Common myeloid progenitor, CD34-positive (primary cell): ENCODE data around the gene ZNF160.
A peak's percentile ranks its signal among the peaks of the same experiment; 100 is the strongest.
"Not testable (repeated sequence)": the region's sequence is repeated elsewhere in the genome, so short reads cannot be mapped to it uniquely, and the experiment has no call there.

Experiments used
- CTCF ChIA-PET: fragments of 350-600 bp; sonication (Branson Sonifier 250); formaldehyde crosslinking; loops from one replicate; lab custom pipeline; 2021; ENCODE audit warnings: antibody characterized with exemption; lab: Charles Lee
- POLR2A ChIA-PET: fragments of 350-600 bp; sonication (Branson Sonifier 250); formaldehyde crosslinking; loops from one replicate; lab custom pipeline; 2021; ENCODE audit warnings: antibody characterized with exemption; lab: Charles Lee
- DNase-seq, 3 donors: peaks; one replicate each; pipeline versions ENCODE4 v3.0.0 to v3.0.0-alpha.2; 2013
- H3K27ac ChIP-seq, 2 experiments: 1 replicate in 1 of 2; 2 replicates in 1 of 2; pipeline ENCODE4 v1.7.0; 2013; ENCODE audit warnings: inconsistent platforms in 2 of 2, low read length in 2 of 2, mild to moderate bottlenecking in 2 of 2, low read depth in 1 of 2, moderate library complexity in 1 of 2; ENCODE audit not compliant: severe bottlenecking in 2 of 2, insufficient read depth in 1 of 2, poor library complexity in 1 of 2
- H3K27me3 ChIP-seq, 5 experiments: replicated peaks in 2 of 5; 1 replicate in 3 of 5; 2 replicates in 2 of 5; pipeline versions ENCODE4 v1.6.1 to v1.7.0; 2013; ENCODE audit warnings: low read length in 4 of 5, mild to moderate bottlenecking in 2 of 5, moderate library complexity in 2 of 5, inconsistent platforms in 1 of 5; ENCODE audit not compliant: insufficient read depth in 5 of 5, control insufficient read depth in 4 of 5
- H3K36me3 ChIP-seq, 4 experiments: 1 replicate in 2 of 4; 2 replicates in 2 of 4; pipeline versions ENCODE4 v1.6.1 to v1.7.0; 2013; ENCODE audit warnings: low read length in 3 of 4, control low read depth in 1 of 4, mild to moderate bottlenecking in 1 of 4; ENCODE audit not compliant: control insufficient read depth in 4 of 4, insufficient read depth in 4 of 4
- H3K4me1 ChIP-seq, 4 experiments: 1 replicate in 3 of 4; 2 replicates in 1 of 4; pipeline versions ENCODE4 v1.6.1 to v1.7.1; 2013; ENCODE audit warnings: low read length in 3 of 4, mild to moderate bottlenecking in 3 of 4, control low read depth in 1 of 4, inconsistent platforms in 1 of 4, moderate library complexity in 1 of 4; ENCODE audit not compliant: control insufficient read depth in 4 of 4, insufficient read depth in 4 of 4; ENCODE audit errors: control extremely low read depth in 1 of 4
- H3K4me3 ChIP-seq, 7 experiments: 1 replicate in 4 of 7; 2 replicates in 3 of 7; pipeline versions ENCODE4 v1.5.1 to v1.7.0; 2013; ENCODE audit warnings: mild to moderate bottlenecking in 7 of 7, low read length in 6 of 7, moderate library complexity in 6 of 7, inconsistent platforms in 2 of 7, low read depth in 2 of 7, control low read depth in 1 of 7; ENCODE audit not compliant: insufficient read depth in 4 of 7, control insufficient read depth in 1 of 7; ENCODE audit errors: extremely low read depth in 1 of 7
- H3K9me3 ChIP-seq, 5 experiments: 1 replicate in 4 of 5; 2 replicates in 1 of 5; pipeline versions ENCODE4 v1.6.1 to v1.7.1; 2013; ENCODE audit warnings: low read length in 4 of 5, mild to moderate bottlenecking in 2 of 5, inconsistent platforms in 1 of 5, low read depth in 1 of 5, moderate library complexity in 1 of 5; ENCODE audit not compliant: control insufficient read depth in 4 of 5, insufficient read depth in 2 of 5; ENCODE audit errors: control extremely low read depth in 1 of 5
- WGBS: methylation state at CpG from one replicate; pipeline ENCODE4 v1.1.5; 2013; ENCODE audit not compliant: insufficient coverage; 5-methylcytosine and 5-hydroxymethylcytosine counted together

The ZNF160 gene

DNA sequence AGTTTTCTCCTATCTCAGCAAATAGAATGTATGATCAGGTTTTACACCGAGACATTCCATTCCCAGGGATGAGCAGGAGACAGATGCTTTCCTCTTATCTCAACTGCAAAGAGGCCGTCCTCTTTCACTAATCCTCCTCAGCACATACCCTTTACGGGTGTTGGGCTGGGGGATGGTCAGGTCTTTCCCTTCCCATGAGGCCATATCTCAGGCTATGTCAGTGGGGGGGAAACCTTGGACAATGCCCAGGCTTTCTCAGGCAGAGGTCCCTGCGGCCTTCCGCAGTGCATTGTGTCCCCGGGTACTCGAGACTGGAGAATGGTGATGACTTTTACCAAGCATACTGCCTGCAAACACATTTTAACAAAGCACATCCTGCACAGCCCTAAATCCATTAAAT lies 74.9 kb downstream of the ZNF160 start:
- H3K9me3 ChIP-seq: peaks cover 1 to 35% (median 14%) of the 10 kb centered on the region in 5 experiments
- 68% methylated on average over 6 of the region's 7 CpGs for WGBS
- H3K27ac ChIP-seq, POLR2A ChIA-PET, H3K27me3 ChIP-seq, H3K36me3 ChIP-seq, H3K4me3 ChIP-seq, DNase-seq, H3K4me1 ChIP-seq, CTCF ChIA-PET: not testable (repeated sequence)

- CTCF ChIA-PET: no interaction called here
- no peak overlapping the region for H3K4me3 ChIP-seq
Measured at GRCh38 chr19:53019684-53020083, 83.5 kb downstream of the ZNF160 start.

More at GRCh38 chr19:53019684-53020083, 83.5 kb downstream of the ZNF160 start:
- DNase-seq: peak; percentile 22 to 44 (median 33)
- no peak overlapping the region for H3K27ac ChIP-seq
- 22% methylated on average over 1 of the region's 1 CpG for WGBS
- POLR2A ChIA-PET: interaction anchor here (0.6 kb wide), 1 partner anchor 440 kb away, joined by 3 read pairs; no protein-coding TSS in a partner anchor
- no peaks in the 10 kb centered on the region for H3K4me1 ChIP-seq
- no peaks in the 10 kb centered on the region for H3K36me3 ChIP-seq
- H3K27me3 ChIP-seq: no peaks in the 10 kb centered on the region
- peaks cover 2 to 39% (median 16%) of the 10 kb centered on the region in 5 experiments for H3K9me3 ChIP-seq
